ENCODE measurements around the gene FAXDC2. TPM values are rescaled to one million over a fixed set of nuclear protein-coding genes. Genes with fewer than 3 reads are reported as not detected.

Gene FAXDC2
- total RNA-seq, 1 donor = 17.4 TPM

DNA sequence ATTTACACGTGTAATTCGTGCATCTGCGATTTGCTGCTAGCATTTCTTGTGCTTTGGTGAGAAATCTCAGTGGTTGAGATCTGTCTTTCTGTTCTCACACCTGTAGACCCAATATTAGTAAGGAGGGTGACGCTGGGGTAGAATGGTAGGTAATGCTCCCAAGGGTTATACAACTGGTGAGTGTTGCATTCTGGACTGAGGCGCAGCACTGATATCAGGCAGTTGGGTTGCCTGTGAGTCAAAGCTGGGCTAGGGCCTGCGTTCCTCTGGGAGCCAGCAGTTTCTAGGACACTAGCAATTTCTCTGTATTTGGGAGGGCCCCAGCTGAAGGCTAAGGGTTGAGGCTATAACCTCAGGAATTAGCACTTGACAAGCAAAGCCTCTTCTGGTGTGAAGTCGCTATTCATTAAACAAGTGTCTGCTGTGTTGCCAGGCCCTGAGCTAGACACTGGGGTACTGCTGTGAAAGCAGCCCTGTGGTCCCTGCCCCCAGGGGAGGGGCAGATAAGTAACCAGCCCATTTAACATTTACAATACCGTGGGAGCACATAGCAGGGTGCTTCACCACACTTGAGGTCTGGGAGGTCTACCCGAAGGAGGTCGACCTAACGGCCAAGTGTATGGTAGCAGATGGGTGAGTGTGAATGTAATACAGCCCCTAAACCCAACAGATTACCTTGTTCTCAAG, 66.5 kb downstream of the FAXDC2 start:
- no peak for TF ChIP-seq CTCF (IDR thresholded peaks at IDR 0.05; ENCODE audit: insufficient read depth, low read length)
- peak; percentile 66 for DNase-seq (ENCODE audit: low read depth)
- H3K4me3 ChIP-seq (ENCODE audit: low read depth, low read length) = no peak overlapping the region

GRCh38 chr5:154782812-154783592, 67.4 kb downstream of the FAXDC2 start:
- TF ChIP-seq CTCF (IDR thresholded peaks at IDR 0.05; ENCODE audit: insufficient read depth, low read length) = no peak
- no peak overlapping the region for H3K4me3 ChIP-seq (ENCODE audit: low read depth, low read length)
- DNase-seq (ENCODE audit: low read depth) = no peak

DNA sequence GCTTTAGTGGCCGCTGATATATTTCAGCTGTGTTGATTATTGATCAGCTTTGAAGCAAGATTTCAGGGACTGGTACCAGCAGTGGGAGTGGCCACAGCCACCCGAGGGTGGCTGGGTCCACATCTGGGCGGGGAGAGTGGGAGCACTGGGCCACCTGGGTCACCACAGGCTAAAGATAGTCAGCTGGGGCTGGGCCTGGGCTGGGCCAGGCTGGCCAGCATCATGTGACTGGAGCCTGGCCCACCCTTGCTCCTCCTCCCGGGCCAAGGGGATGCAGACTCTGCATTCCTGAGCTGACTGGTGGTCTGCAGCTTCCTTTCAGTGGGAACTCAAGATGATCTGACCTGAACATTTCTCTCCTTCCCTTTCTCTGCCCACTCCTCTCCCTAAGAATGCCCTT, 68.1 kb downstream of the FAXDC2 start:
- TF ChIP-seq CTCF (IDR thresholded peaks at IDR 0.05; ENCODE audit: insufficient read depth, low read length) = no peak
- H3K4me3 ChIP-seq (ENCODE audit: low read depth, low read length) = no peak overlapping the region
- DNase-seq (ENCODE audit: low read depth) = no peak

- no peak overlapping the region for H3K4me3 ChIP-seq (ENCODE audit: low read depth, low read length)
- TF ChIP-seq CTCF (IDR thresholded peaks at IDR 0.05; ENCODE audit: insufficient read depth, low read length) = no peak
- no peak for DNase-seq (ENCODE audit: low read depth)
Measured at GRCh38 chr5:154780128-154780527, 70.3 kb downstream of the FAXDC2 start.

DNA sequence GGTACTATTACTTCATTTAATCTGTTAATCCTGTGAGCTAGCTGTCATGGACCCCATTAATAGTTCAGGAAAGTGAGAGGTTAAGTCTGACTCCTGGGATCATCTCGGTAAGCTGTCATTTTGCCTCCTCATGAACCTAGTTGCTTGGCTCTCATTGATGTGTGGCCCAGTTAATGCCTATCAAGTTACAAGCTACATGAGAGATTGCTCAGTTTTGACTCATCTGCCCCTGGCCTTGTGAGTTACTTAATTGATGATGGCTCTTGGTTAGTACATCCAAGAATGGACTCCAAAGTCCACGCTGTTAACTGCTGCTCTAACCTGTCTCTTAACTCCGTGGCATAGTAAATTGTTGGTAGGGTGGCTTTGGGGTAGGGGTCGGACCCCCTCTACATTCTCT, 71.3 kb downstream of the FAXDC2 start:
- no peak overlapping the region for H3K4me3 ChIP-seq (ENCODE audit: low read depth, low read length)
- TF ChIP-seq CTCF (IDR thresholded peaks at IDR 0.05; ENCODE audit: insufficient read depth, low read length) = no peak
- DNase-seq (ENCODE audit: low read depth) = peak; percentile 74

GRCh38 chr5:154778534-154778933, 71.9 kb downstream of the FAXDC2 start:
- no peak overlapping the region for H3K4me3 ChIP-seq (ENCODE audit: low read depth, low read length)
- no peak for TF ChIP-seq CTCF (IDR thresholded peaks at IDR 0.05; ENCODE audit: insufficient read depth, low read length)
- DNase-seq (ENCODE audit: low read depth) = no peak
